Islet precursor cell (in vitro differentiated cells): ENCODE results near the gene SECISBP2L.
"Not testable (repeated sequence)": the region's sequence is repeated elsewhere in the genome, so short reads cannot be mapped to it uniquely, and the experiment has no call there.

Experiments used
- DNase-seq: peaks from one replicate; pipeline ENCODE4 v3.0.0-alpha.2; 2018

The SECISBP2L gene

GRCh38 chr15:48992096-48992495 lies 54.1 kb downstream of the SECISBP2L start:
- DNase-seq, result no peak

GRCh38 chr15:48989170-48989569 lies 57.1 kb downstream of the SECISBP2L start:
- no peak for DNase-seq

- DNase-seq, result no peak
Observed at GRCh38 chr15:48987142-48987541, 59.1 kb downstream of the SECISBP2L start.

GRCh38 chr15:48986240-48986639 lies 60.0 kb downstream of the SECISBP2L start:
- DNase-seq, result no peak

- no peak for DNase-seq
Observed at GRCh38 chr15:48985516-48985915, 60.7 kb downstream of the SECISBP2L start.

- DNase-seq, result no peak
Observed at GRCh38 chr15:48984811-48985352, 61.4 kb downstream of the SECISBP2L start.

- DNase-seq, result no peak
Observed at GRCh38 chr15:48984021-48984710, 62.1 kb downstream of the SECISBP2L start.

GRCh38 chr15:48983300-48983699 lies 62.9 kb downstream of the SECISBP2L start:
- no peak for DNase-seq

GRCh38 chr15:48981941-48982340 lies 64.3 kb downstream of the SECISBP2L start:
- peak; percentile 52 for DNase-seq

- peak; percentile 28 for DNase-seq
Observed at GRCh38 chr15:48978638-48979037, 67.6 kb downstream of the SECISBP2L start.

GRCh38 chr15:48976444-48977088 lies 69.7 kb downstream of the SECISBP2L start:
- no peak for DNase-seq

GRCh38 chr15:48975472-48976419 lies 70.5 kb downstream of the SECISBP2L start:
- peak; percentile 93 for DNase-seq

- peak; percentile 69 for DNase-seq
Observed at GRCh38 chr15:48974882-48975281, 71.4 kb downstream of the SECISBP2L start.

GRCh38 chr15:48972750-48973503 lies 73.3 kb downstream of the SECISBP2L start:
- peak; percentile 44 for DNase-seq

GRCh38 chr15:48970926-48971325 lies 75.3 kb downstream of the SECISBP2L start:
- DNase-seq, result not testable (repeated sequence)

- DNase-seq, result no peak
Observed at GRCh38 chr15:48968066-48968465, 78.2 kb downstream of the SECISBP2L start.

GRCh38 chr15:48967336-48967735 lies 78.9 kb downstream of the SECISBP2L start:
- no peak for DNase-seq

GRCh38 chr15:48966595-48967301 lies 79.5 kb downstream of the SECISBP2L start:
- no peak for DNase-seq

GRCh38 chr15:48965972-48966371 lies 80.3 kb downstream of the SECISBP2L start:
- peak; percentile 71 for DNase-seq

- no peak for DNase-seq
Observed at GRCh38 chr15:48964898-48965297, 81.3 kb downstream of the SECISBP2L start.

GRCh38 chr15:48963524-48964113 lies 82.6 kb downstream of the SECISBP2L start, which contains the start of gene SHC4:
Gene SHC4, minus strand, starts transcription at chr15:48963919. Its CDS starts 904 bp downstream, at chr15:48963015.
- peak; percentile 85 for DNase-seq
